BLaER1 treated with 17β-estradiol and CSF1 and Interleukin-3, amounts not matched to agents 10 nM and 100 nM (cell line): Measurements from ENCODE around the gene C6orf136.

Source experiments
- H3K27ac ChIP-seq, 11 experiments: shearing (Covaris generic); formaldehyde crosslinking; 2 replicates each; pipeline ENCODE4 v1.8.1; 2022
- H3K27me3 ChIP-seq, 11 experiments: shearing (Covaris generic); formaldehyde crosslinking; 2 replicates each; pipeline ENCODE4 v1.8.1; 2022
- H3K36me3 ChIP-seq, 11 experiments: shearing (Covaris generic); formaldehyde crosslinking; 2 replicates each; pipeline ENCODE4 v1.8.1; 2022
- H3K4me1 ChIP-seq, 10 experiments: shearing (Covaris generic); formaldehyde crosslinking; 2 replicates each; pipeline ENCODE4 v1.8.1; 2022
- H3K4me2 ChIP-seq, 11 experiments: shearing (Covaris generic); formaldehyde crosslinking; 2 replicates each; pipeline ENCODE4 v1.8.1; 2022
- H3K4me3 ChIP-seq, 10 experiments: shearing (Covaris generic); formaldehyde crosslinking; 2 replicates each; pipeline ENCODE4 v1.8.1; 2022
- H3K9ac ChIP-seq, 11 experiments: shearing (Covaris generic); formaldehyde crosslinking; 2 replicates each; pipeline ENCODE4 v1.8.1; 2022
- H3K9me3 ChIP-seq, 11 experiments: shearing (Covaris generic); formaldehyde crosslinking; replicated peaks in 1 of 11; 2 replicates each; pipeline ENCODE4 v1.8.1; 2022
- H4K20me1 ChIP-seq, 11 experiments: shearing (Covaris generic); formaldehyde crosslinking; 2 replicates each; pipeline ENCODE4 v1.8.1; 2022
- Cebpa-rat ChIP-seq, 11 experiments: shearing (Covaris generic); IDR thresholded peaks; 2 replicates each; pipeline ENCODE4 v1.8.1; 2022

C6orf136 gene

DNA sequence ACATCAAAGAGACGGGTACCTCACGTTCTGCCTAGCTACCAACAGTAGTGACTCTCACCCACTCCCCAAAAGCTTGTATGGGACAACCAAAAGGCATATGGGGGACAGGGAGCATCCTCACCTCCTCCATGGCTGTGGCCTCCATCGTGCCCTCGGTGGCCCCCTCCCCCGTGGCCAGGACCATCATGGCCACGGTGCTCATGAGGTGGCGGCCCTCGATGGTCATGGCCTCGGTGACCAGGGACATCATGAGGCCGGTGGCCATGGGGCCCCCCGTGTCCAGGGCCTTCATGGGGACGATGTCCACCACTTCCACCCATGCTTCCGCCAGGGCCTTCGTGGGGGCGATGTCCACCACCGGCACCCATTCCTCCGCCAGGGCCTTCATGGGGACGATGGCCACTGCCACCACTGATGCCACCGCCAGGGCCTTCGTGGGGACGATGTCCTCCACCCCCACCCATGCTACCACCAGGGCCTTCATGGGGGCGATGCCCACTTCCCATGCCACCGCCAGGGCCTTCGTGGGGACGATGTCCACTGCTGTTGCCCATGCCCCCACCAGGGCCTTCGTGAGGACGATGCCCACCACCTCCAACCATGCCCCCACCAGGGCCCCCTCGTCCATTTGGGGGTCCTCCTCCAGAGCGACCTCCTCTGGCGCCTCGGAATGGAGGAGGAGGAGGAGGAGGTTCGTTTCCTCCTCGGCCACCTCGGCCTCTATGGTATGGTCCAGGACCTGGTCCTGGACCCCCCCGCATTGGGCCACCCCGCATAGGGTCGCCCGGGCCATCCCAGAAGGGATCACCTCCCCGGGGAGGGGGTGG, 44.9 kb upstream of the C6orf136 start:
- H3K9me3 ChIP-seq, result no peaks in the 10 kb centered on the region
- H3K4me3 ChIP-seq, result peak overlapping the region in 7 of 10 experiments; percentile 1 to 45 (median 24); a peak in 11 of 20 replicates
- H3K9ac ChIP-seq, result peak overlapping the region in 8 of 11 experiments; percentile 20 to 68 (median 65); a peak in 16 of 22 replicates

DNA sequence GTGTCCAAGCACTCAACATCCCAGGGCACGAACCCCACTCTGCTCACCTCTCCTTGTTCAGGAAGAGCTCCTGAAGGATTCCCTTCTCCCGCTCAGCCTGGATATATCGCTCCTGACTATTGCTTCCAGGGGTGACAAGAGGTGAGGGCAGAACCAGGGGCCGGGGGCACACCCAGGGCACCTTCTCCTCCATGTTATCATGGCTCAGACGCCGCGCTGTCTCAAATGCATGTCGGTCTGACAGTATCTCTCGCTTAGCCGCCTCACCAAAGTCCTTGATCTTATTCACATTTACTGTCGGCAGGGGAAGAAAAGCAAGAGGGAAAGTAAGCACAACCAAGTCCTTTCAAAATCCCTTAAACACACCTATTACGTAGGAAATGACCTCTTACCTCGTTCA, 43.0 kb upstream of the C6orf136 start:
- Histone ChIP-seq H3K4me2 (peak overlapping the region in 10 of 11 experiments; percentile 6 to 92 (median 82); a peak in 19 of 22 replicates), H3K4me3 (peak overlapping the region in 4 of 10 experiments; percentile 8 to 24 (median 20); a peak in 4 of 20 replicates), H4K20me1 (peaks cover 15 to 100% (median 99%) of the 10 kb centered on the region in 11 experiments), H3K27me3 (no peaks in the 10 kb centered on the region), H3K9me3 (no peaks in the 10 kb centered on the region), H3K27ac (peak overlapping the region in 8 of 11 experiments; percentile 2 to 81 (median 79); a peak in 14 of 22 replicates), H3K36me3 (peaks cover 87 to 100% (median 98%) of the 10 kb centered on the region in 11 experiments), H3K9ac (peak overlapping the region in 9 of 11 experiments; percentile 2 to 67 (median 32); a peak in 10 of 22 replicates), H3K4me1 (peaks cover 39 to 92% (median 86%) of the 10 kb centered on the region in 10 experiments)
- no peak for TF ChIP-seq Cebpa-rat (IDR thresholded peaks at IDR 0.05)

More for the DNA sequence above, 44.9 kb upstream of the C6orf136 start:
- Histone ChIP-seq H3K4me2 (peak overlapping the region in 9 of 11 experiments; percentile 29 to 92 (median 85); a peak in 18 of 22 replicates), H3K36me3 (peaks cover 67 to 95% (median 89%) of the 10 kb centered on the region in 11 experiments), H3K4me1 (peaks cover 20 to 76% (median 67%) of the 10 kb centered on the region in 10 experiments), H3K27me3 (no peaks in the 10 kb centered on the region), H4K20me1 (peaks cover 17 to 100% (median 87%) of the 10 kb centered on the region in 11 experiments), H3K27ac (peak overlapping the region in 9 of 11 experiments; percentile 20 to 81 (median 78); a peak in 17 of 22 replicates)
- TF ChIP-seq Cebpa-rat (IDR thresholded peaks at IDR 0.05), result no peak

DNA sequence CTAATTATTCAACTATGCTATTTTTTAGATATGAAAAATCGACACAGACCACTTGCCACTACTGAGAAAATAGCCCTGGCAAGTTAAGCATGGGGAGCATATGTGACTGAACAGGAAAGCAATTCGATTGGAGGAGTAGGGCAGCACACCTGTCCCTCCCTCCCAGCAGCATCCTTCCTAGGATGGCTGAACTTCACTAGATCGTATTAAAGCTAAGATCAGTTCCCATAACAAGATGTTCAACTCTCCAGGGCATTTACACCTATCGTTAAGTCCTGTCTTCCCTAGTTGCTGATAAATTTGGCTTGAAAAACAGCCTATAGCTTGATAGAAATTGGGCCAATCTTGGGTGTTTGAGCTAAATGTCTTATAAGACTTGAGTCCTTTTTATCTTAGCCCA, 36.9 kb upstream of the C6orf136 start:
- no peak for TF ChIP-seq Cebpa-rat (IDR thresholded peaks at IDR 0.05)
- peak overlapping the region in 2 of 11 experiments; percentile 11 to 63; a peak in 2 of 22 replicates for H3K9ac ChIP-seq
- no peaks in the 10 kb centered on the region for H3K9me3 ChIP-seq
- no peaks in the 10 kb centered on the region for H3K27me3 ChIP-seq
- H3K4me2 ChIP-seq, result peak overlapping the region in 6 of 11 experiments; percentile 11 to 97 (median 48); a peak in 6 of 22 replicates
- peaks cover 87 to 96% (median 95%) of the 10 kb centered on the region in 10 experiments for H3K4me1 ChIP-seq
- H3K36me3 ChIP-seq, result peaks cover 58 to 94% (median 80%) of the 10 kb centered on the region in 11 experiments
- peaks cover 13 to 97% (median 97%) of the 10 kb centered on the region in 11 experiments for H4K20me1 ChIP-seq
- no peak overlapping the region for H3K4me3 ChIP-seq
- H3K27ac ChIP-seq, result no peak overlapping the region

GRCh38 chr6:30611150-30611855, 35.6 kb upstream of the C6orf136 start:
- Histone ChIP-seq H4K20me1 (peaks cover 9 to 85% (median 85%) of the 10 kb centered on the region in 11 experiments), H3K4me3 (no peak overlapping the region), H3K4me2 (peak overlapping the region in 10 of 11 experiments; percentile 6 to 97 (median 18); a peak in 12 of 22 replicates), H3K27ac (0 out of 22 replicates have a peak overlapping the region, but pooled peaks of 1 of the 11 experiments have one; percentile 1), H3K9me3 (no peaks in the 10 kb centered on the region), H3K27me3 (no peaks in the 10 kb centered on the region), H3K9ac (peak overlapping the region in 3 of 11 experiments; percentile 7 to 63 (median 11); a peak in 4 of 22 replicates), H3K4me1 (peaks cover 75 to 84% (median 83%) of the 10 kb centered on the region in 10 experiments), H3K36me3 (peaks cover 52 to 89% (median 72%) of the 10 kb centered on the region in 11 experiments)
- TF ChIP-seq Cebpa-rat (IDR thresholded peaks at IDR 0.05), result no peak

GRCh38 chr6:30611856-30612194, 35.1 kb upstream of the C6orf136 start:
- peaks cover 52 to 89% (median 75%) of the 10 kb centered on the region in 11 experiments for H3K36me3 ChIP-seq
- H4K20me1 ChIP-seq, result peaks cover 5 to 80% (median 80%) of the 10 kb centered on the region in 11 experiments
- TF ChIP-seq Cebpa-rat (IDR thresholded peaks at IDR 0.05), result no peak
- H3K27ac ChIP-seq, result no peak overlapping the region
- H3K27me3 ChIP-seq, result no peaks in the 10 kb centered on the region
- H3K4me2 ChIP-seq, result peak overlapping the region in 10 of 11 experiments; percentile 6 to 98 (median 94); a peak in 10 of 22 replicates
- H3K9me3 ChIP-seq, result no peaks in the 10 kb centered on the region; a peak in 1 of 22 replicates
- peaks cover 70 to 79% (median 78%) of the 10 kb centered on the region in 10 experiments for H3K4me1 ChIP-seq
- H3K4me3 ChIP-seq, result no peak overlapping the region
- peak overlapping the region in 2 of 11 experiments; percentile 6 to 11; a peak in 2 of 22 replicates for H3K9ac ChIP-seq

- Histone ChIP-seq H4K20me1 (peaks cover 5 to 76% (median 76%) of the 10 kb centered on the region in 11 experiments), H3K4me1 (peaks cover 66 to 75% (median 74%) of the 10 kb centered on the region in 10 experiments), H3K27me3 (no peaks in the 10 kb centered on the region), H3K4me2 (peak overlapping the region in 10 of 11 experiments; percentile 87 to 98 (median 96); a peak in 16 of 22 replicates), H3K27ac (peak overlapping the region in 2 of 11 experiments; percentile 24 to 99; a peak in 2 of 22 replicates), H3K4me3 (no peak overlapping the region), H3K9me3 (no peaks in the 10 kb centered on the region; a peak in 1 of 22 replicates), H3K9ac (peak overlapping the region in 2 of 11 experiments; percentile 2 to 98; a peak in 2 of 22 replicates), H3K36me3 (peaks cover 49 to 86% (median 75%) of the 10 kb centered on the region in 11 experiments)
- no peak for TF ChIP-seq Cebpa-rat (IDR thresholded peaks at IDR 0.05)
These were observed 34.7 kb upstream of the C6orf136 start for GRCh38 chr6:30612213-30612612.

GRCh38 chr6:30612687-30613248, 34.2 kb upstream of the C6orf136 start:
- TF ChIP-seq Cebpa-rat (IDR thresholded peaks at IDR 0.05), result no peak
- Histone ChIP-seq H3K4me3 (peak overlapping the region in 1 of 10 experiments; percentile 84; a peak in 1 of 20 replicates), H4K20me1 (peaks cover 5 to 70% (median 70%) of the 10 kb centered on the region in 11 experiments), H3K9me3 (no peaks in the 10 kb centered on the region; a peak in 1 of 22 replicates), H3K4me2 (peak overlapping the region; percentile 87 to 98 (median 95)), H3K36me3 (peaks cover 44 to 80% (median 70%) of the 10 kb centered on the region in 11 experiments), H3K27me3 (no peaks in the 10 kb centered on the region), H3K9ac (peak overlapping the region in 7 of 11 experiments; percentile 4 to 99 (median 98); a peak in 8 of 22 replicates), H3K27ac (peak overlapping the region in 6 of 11 experiments; percentile 0 to 99 (median 60); a peak in 6 of 22 replicates), H3K4me1 (peaks cover 60 to 69% (median 69%) of the 10 kb centered on the region in 10 experiments)
